ENCODE data around the gene GRIN2A. TPM values are rescaled to one million over a fixed set of nuclear protein-coding genes. Genes with fewer than 3 reads are reported as not detected.

The GRIN2A gene
- total RNA-seq, 4 donors from 2014 or later = 0.19 to 0.56 (median 0.35) TPM

- H3K27ac ChIP-seq = no peak overlapping the region
- intact Hi-C loops (cut with DNase I) = no loop called here
- no peaks in the 10 kb centered on the region for H3K9me3 ChIP-seq
- H3K27me3 ChIP-seq = no peaks in the 10 kb centered on the region
- no peak for DNase-seq
- H3K4me3 ChIP-seq = no peak overlapping the region
- H3K36me3 ChIP-seq = no peaks in the 10 kb centered on the region
- WGBS, 2 donors = 86 to 91% methylated on average over 18 to 20 of the region's 20 CpGs
- TF ChIP-seq POLR2A (IDR thresholded peaks at IDR 0.05) = no peak
- TF ChIP-seq, protein P1, sequence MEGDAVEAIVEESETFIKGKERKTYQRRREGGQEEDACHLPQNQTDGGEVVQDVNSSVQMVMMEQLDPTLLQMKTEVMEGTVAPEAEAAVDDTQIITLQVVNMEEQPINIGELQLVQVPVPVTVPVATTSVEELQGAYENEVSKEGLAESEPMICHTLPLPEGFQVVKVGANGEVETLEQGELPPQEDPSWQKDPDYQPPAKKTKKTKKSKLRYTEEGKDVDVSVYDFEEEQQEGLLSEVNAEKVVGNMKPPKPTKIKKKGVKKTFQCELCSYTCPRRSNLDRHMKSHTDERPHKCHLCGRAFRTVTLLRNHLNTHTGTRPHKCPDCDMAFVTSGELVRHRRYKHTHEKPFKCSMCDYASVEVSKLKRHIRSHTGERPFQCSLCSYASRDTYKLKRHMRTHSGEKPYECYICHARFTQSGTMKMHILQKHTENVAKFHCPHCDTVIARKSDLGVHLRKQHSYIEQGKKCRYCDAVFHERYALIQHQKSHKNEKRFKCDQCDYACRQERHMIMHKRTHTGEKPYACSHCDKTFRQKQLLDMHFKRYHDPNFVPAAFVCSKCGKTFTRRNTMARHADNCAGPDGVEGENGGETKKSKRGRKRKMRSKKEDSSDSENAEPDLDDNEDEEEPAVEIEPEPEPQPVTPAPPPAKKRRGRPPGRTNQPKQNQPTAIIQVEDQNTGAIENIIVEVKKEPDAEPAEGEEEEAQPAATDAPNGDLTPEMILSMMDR (IDR thresholded peaks at IDR 0.05) = no peak
- no peaks in the 10 kb centered on the region for H3K4me1 ChIP-seq
These were observed 332.5 kb downstream of the GRIN2A start for GRCh38 chr16:9849697-9850245.

- no peaks in the 10 kb centered on the region for H3K27me3 ChIP-seq
- TF ChIP-seq, protein P1 (IDR thresholded peaks at IDR 0.05) = no peak
- no peak for TF ChIP-seq POLR2A (IDR thresholded peaks at IDR 0.05)
- no peaks in the 10 kb centered on the region for H3K4me1 ChIP-seq
- intact Hi-C loops (cut with DNase I) = no loop called here
- DNase-seq = no peak
- H3K27ac ChIP-seq = no peak overlapping the region
- 78 to 89% methylated on average over 2 of the region's 2 CpGs for WGBS, 2 donors
- no peak overlapping the region for H3K4me3 ChIP-seq
- H3K9me3 ChIP-seq = no peaks in the 10 kb centered on the region
- H3K36me3 ChIP-seq = no peaks in the 10 kb centered on the region
These were observed 335.1 kb downstream of the GRIN2A start for GRCh38 chr16:9847146-9847545.

DNA sequence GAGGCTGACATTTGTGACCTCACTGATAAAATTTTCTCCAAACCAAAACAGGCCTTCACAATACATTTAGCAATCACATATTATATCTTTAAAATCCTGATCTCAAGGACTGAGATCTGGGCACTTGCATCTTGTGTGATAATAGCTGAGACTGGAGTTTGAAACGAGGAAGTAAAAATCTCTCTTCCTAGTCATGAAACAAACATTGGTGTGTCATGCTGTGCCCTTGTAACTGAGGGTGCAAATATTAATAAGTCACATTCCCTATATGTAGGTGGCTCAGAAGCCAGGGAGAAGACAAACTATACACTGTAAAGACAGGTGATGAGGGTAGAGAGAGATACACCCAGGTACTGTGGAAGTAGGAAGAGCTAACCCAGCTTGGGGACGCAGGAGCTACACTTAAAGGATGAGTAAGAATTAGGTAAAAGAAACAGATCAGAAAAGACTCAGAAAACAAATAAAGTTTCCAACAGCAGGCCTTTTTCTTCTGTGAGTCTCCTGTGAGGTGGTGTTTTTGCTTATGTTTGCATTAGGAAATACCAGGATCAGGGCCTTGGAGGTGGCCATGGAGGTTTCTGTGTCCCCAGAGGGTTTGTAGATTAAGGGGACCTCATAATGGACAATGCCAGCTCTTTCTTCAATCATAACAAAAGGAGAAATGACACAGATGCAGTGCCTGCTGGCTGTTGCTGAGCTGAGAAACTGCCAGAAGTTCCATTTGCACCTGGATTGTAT, 335.7 kb downstream of the GRIN2A start:
- intact Hi-C loops (cut with DNase I) = no loop called here
- Histone ChIP-seq H3K9me3 (no peaks in the 10 kb centered on the region), H3K27ac (no peak overlapping the region), H3K36me3 (no peaks in the 10 kb centered on the region), H3K4me3 (no peak overlapping the region), H3K4me1 (no peaks in the 10 kb centered on the region), H3K27me3 (no peaks in the 10 kb centered on the region)
- TF ChIP-seq, protein P1 (IDR thresholded peaks at IDR 0.05) = no peak
- TF ChIP-seq POLR2A (IDR thresholded peaks at IDR 0.05) = no peak
- WGBS, 2 donors = 57 to 63% methylated on average over 2 of the region's 2 CpGs
- no peak for DNase-seq

DNA sequence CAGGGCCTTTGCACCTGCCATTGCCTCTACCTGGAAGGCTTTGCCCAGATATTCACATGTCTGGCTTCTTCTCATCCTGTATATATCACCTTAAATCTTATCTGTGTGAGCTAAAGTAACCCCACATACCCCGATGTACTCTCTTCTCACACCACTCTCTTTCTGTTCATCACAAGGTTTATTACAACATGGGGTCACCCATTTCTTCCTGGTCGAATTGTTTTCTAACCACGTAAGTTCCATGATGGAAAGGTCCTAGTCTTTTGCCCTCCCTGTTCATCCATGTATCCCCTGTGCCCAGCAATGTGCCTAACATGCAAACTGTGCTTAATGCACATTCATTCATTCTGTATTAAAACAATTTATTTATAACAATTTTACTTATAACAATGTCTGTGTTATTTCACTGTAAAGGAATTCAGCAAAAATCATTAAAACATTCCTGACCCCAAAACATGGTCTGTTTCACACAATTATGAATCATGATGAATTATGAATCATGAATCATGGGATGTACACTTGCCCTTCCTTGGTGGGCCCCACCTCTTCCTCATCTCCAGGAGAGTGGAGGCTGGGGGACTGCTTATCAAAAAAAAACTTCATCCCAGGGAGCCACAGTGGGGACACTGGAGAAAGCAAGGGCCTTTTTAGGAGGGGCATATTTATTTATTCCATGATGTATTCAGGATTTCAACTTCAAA, 336.4 kb downstream of the GRIN2A start:
- no peak for TF ChIP-seq POLR2A (IDR thresholded peaks at IDR 0.05)
- TF ChIP-seq, protein P1 (IDR thresholded peaks at IDR 0.05) = no peak
- Histone ChIP-seq H3K27ac (no peak overlapping the region), H3K4me3 (no peak overlapping the region), H3K9me3 (no peaks in the 10 kb centered on the region), H3K4me1 (no peaks in the 10 kb centered on the region), H3K27me3 (no peaks in the 10 kb centered on the region), H3K36me3 (no peaks in the 10 kb centered on the region)
- intact Hi-C loops (cut with DNase I) = no loop called here
- 69 to 73% methylated on average over 3 of the region's 3 CpGs for WGBS, 2 donors
- DNase-seq = no peak

- TF ChIP-seq, protein P1 (IDR thresholded peaks at IDR 0.05) = no peak
- TF ChIP-seq POLR2A (IDR thresholded peaks at IDR 0.05) = no peak
- 55 to 75% methylated on average over 6 of the region's 6 CpGs for whole genome bisulfite sequencing, 2 donors
- H3K4me1 ChIP-seq = no peaks in the 10 kb centered on the region
- no peak for DNase-seq
- no peak overlapping the region for H3K27ac ChIP-seq
- no peaks in the 10 kb centered on the region for H3K36me3 ChIP-seq
- intact Hi-C loops (cut with DNase I) = no loop called here
- H3K4me3 ChIP-seq = no peak overlapping the region
- H3K9me3 ChIP-seq = no peaks in the 10 kb centered on the region
- H3K27me3 ChIP-seq = no peaks in the 10 kb centered on the region
These were observed 337.9 kb downstream of the GRIN2A start for GRCh38 chr16:9844361-9844760.
